ENCODE data around the gene DMXL1.

Gene DMXL1

DNA sequence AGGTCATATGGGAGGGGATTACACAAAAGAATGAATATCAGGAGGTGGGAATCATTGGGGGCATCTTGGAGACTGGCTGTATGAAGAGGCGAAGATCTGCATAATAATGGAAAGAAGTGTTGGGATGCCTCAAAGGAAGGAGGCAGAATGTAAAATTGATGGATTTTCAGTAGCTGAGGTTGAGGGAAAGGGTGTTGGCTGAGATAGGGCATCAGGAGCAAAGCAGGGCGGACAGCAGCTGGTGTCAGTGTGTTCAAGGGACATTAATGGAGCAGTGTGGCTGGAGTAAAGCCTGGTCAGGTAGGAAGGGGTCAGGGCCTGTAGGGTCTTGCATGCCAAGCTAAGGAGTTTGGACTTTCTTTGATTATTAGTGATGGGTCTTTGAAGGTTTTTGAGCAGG lies 219.7 kb downstream of the DMXL1 start:
- no peak for DNase-seq (ENCODE audit: low read depth in 2 of 2)

DNA sequence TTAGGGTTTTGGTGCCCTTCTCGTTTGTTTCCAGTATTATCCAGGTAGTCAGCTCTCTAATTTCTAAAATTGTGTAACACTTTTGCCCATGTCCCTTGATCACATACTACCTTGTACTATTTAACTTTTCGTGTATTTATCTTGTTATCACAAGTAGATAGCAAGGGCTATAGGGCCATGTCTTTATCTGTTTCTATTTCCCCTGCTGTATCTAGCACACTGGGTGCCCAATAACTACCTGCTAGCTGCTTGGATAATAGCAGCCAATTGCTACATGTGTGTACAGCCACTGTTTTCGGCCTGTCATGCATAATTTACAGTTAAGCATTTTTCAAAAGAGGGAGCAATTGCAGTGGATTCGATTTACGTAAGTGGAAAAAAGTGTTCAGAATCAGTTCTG lies 220.2 kb downstream of the DMXL1 start:
- DNase-seq (ENCODE audit: low read depth in 2 of 2), result no peak

DNA sequence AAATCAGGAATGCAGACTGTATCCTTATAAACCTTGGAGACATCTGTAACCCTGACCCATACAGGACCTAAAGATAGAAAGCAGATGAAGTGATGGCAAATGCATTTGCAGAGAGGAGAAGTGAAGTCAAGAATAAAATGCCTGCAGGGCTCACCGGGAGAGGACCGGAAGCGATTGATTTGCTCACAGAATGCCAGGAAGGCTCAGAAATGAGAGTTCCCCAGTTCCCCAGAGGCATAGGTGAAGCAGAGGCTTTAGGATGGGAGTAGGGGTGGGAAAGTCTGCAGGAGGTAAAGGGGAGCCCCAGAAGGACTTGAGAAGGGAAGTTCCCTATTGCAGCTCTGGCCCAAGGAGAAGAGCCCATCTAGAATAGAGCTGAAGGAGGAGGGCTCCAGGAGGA lies 221.0 kb downstream of the DMXL1 start:
- no peak for DNase-seq (ENCODE audit: low read depth in 2 of 2)

GRCh38 chr5:119292701-119293515 lies 222.0 kb downstream of the DMXL1 start:
- no peak for DNase-seq (ENCODE audit: low read depth in 2 of 2)

DNA sequence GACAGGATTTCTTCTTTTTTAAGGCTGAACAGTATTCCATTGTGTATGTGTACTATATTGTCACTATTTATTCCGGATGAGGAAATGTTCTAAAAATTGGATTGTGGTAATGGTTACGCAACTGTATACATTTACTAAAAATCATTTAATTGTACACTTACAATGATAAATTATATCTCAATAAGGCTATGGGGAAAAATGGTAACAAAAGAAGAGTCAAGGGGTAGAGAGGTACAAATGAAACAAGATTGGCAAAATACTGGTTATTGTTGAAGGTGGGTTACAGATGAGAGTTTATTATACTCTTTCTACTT lies 222.6 kb downstream of the DMXL1 start:
- no peak for DNase-seq (ENCODE audit: low read depth in 2 of 2)

Measured in stimulated activated CD8-positive, alpha-beta memory T cell treated with anti-CD3 and anti-CD28 coated beads, Interleukin-2, amount 100 ng/mL, for 48 hours (primary cell).